ENCODE measurements around the gene PLEKHA1.

- no peak for TF ChIP-seq POLR2A (IDR thresholded peaks at IDR 0.05; ENCODE audit: low read length)
- TF ChIP-seq GATA1 (IDR thresholded peaks at IDR 0.05; ENCODE audit: low read depth, low read length), result no peak
Observed at GRCh38 chr10:122474131-122474818, 99.8 kb downstream of the PLEKHA1 start.

All from erythroblast (primary cell).